ENCODE results near the gene IDI1.

- no peak for TF ChIP-seq EZH2 (IDR thresholded peaks at IDR 0.05; ENCODE audit: borderline replicate concordance, insufficient read depth, low read depth, low read length, poor library complexity, severe bottlenecking)
- TF ChIP-seq CTCF (IDR thresholded peaks at IDR 0.05), result no peak
Measured at GRCh38 chr10:1007583-1007982, 41.3 kb downstream of the IDI1 start.
